Spleen (tissue), 7 donors: ENCODE results near the gene IQSEC1.

Experiments used
- POLR2A ChIP-seq, 3 donors: fragments of 450-650 bp; IDR thresholded peaks; one replicate each; pipeline ENCODE4 v1.5.1; 2017; ENCODE audit warnings: antibody characterized with exemption in 3 of 3, mild to moderate bottlenecking in 1 of 3
- POLR2AphosphoS5 ChIP-seq, 3 donors: sonication (generic); formaldehyde crosslinking; IDR thresholded peaks; one replicate each; pipeline ENCODE4 v1.5.1; 2017; ENCODE audit warnings: antibody characterized with exemption in 3 of 3
- TF ChIP-seq, protein P1 (sequence below), 11 experiments: fragments of 200-600 bp in 7 of 11; fragments of 450-650 bp in 4 of 11; sonication (generic) in 4 of 11; IDR thresholded peaks in 8 of 11; conservative IDR thresholded peaks in 3 of 11; 1 replicate in 7 of 11; 2 replicates in 4 of 11; pipeline versions ENCODE4 v1.4.0 to v1.8.0; 2016 to 2021; ENCODE audit warnings: antibody characterized with exemption in 11 of 11, inconsistent platforms in 4 of 11, mild to moderate bottlenecking in 1 of 11
- donor health status: DM: no; HTN: no; CAD: no; lungs with moderate emphysema.
- donor health status: DM: no; HTN: no; CAD: no.
- donor health status: DM: no; HTN: no; CAD: no.

DNA sequence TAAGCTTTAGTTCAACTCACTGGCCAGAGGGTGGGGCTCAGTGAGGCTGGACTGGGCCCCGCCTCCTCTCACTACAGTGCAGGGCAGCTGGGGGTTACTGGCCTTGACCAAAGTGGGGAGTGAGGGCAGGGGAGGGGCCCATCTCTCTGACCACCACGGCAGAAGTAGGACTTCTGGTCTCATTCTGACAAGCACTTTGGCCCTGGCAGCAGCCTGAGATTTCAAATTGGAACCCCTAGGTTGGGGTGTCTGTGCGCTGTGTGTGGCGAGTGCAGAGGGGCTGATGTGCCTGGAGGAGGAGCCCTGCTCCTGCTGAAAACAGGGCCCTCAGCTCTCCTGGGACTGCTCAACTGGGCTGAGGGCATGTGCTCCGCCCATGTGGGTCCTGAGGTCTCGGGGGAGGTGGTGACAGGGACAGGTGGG, 171.6 kb downstream of the IQSEC1 start:
- TF ChIP-seq POLR2A (IDR thresholded peaks at IDR 0.05): no peak
- TF ChIP-seq, protein P1, sequence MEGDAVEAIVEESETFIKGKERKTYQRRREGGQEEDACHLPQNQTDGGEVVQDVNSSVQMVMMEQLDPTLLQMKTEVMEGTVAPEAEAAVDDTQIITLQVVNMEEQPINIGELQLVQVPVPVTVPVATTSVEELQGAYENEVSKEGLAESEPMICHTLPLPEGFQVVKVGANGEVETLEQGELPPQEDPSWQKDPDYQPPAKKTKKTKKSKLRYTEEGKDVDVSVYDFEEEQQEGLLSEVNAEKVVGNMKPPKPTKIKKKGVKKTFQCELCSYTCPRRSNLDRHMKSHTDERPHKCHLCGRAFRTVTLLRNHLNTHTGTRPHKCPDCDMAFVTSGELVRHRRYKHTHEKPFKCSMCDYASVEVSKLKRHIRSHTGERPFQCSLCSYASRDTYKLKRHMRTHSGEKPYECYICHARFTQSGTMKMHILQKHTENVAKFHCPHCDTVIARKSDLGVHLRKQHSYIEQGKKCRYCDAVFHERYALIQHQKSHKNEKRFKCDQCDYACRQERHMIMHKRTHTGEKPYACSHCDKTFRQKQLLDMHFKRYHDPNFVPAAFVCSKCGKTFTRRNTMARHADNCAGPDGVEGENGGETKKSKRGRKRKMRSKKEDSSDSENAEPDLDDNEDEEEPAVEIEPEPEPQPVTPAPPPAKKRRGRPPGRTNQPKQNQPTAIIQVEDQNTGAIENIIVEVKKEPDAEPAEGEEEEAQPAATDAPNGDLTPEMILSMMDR (IDR thresholded peaks at IDR 0.05 in 8 of 11, conservative IDR thresholded peaks at IDR 0.05 in 3 of 11): peak in 2 of 11 experiments; percentile 13 to 25
- TF ChIP-seq POLR2AphosphoS5 (IDR thresholded peaks at IDR 0.05): peak in 1 of 3 donors; percentile 39
